Duodenal mucosa (tissue), 2 donors: Measurements from ENCODE around the gene PEX11B.

Source experiments
- H3K27ac ChIP-seq: one replicate; pipeline ENCODE4 v1.7.0; 2013; ENCODE audit warnings: low read depth, low read length
- H3K27me3 ChIP-seq, 2 donors: one replicate each; pipeline ENCODE4 v1.7.0; 2013; ENCODE audit warnings: low read length in 2 of 2, control low read depth in 1 of 2; ENCODE audit not compliant: insufficient read depth in 2 of 2, control insufficient read depth in 1 of 2
- H3K36me3 ChIP-seq, 2 donors: one replicate each; pipeline ENCODE4 v1.7.0; 2013; ENCODE audit warnings: low read length in 2 of 2, control low read depth in 1 of 2; ENCODE audit not compliant: insufficient read depth in 2 of 2, control insufficient read depth in 1 of 2
- H3K4me1 ChIP-seq, 2 donors: one replicate each; pipeline ENCODE4 v1.7.0; 2013; ENCODE audit warnings: low read length in 2 of 2, control low read depth in 1 of 2; ENCODE audit not compliant: insufficient read depth in 2 of 2, control insufficient read depth in 1 of 2
- H3K4me3 ChIP-seq, 2 donors: one replicate each; pipeline ENCODE4 v1.7.0; 2013; ENCODE audit warnings: low read length in 2 of 2, low read depth in 1 of 2
- H3K9ac ChIP-seq, 2 donors: one replicate each; pipeline ENCODE4 v1.7.0; 2013; ENCODE audit warnings: low read length in 2 of 2, low read depth in 1 of 2
- H3K9me3 ChIP-seq, 2 donors: one replicate each; pipeline ENCODE4 v1.7.0; 2013; ENCODE audit warnings: low read length in 2 of 2, control low read depth in 1 of 2; ENCODE audit not compliant: control insufficient read depth in 1 of 2

PEX11B gene

GRCh38 chr1:145892486-145893087 lies 25.9 kb downstream of the PEX11B start:
- Histone ChIP-seq H3K27me3 (no peaks in the 10 kb centered on the region), H3K27ac (peak overlapping the region; percentile 42), H3K9me3 (no peaks in the 10 kb centered on the region), H3K9ac (peak overlapping the region; percentile 20 to 48), H3K4me1 (peaks cover 24% of the 10 kb centered on the region in 2 donors), H3K4me3 (peak overlapping the region; percentile 14 to 25), H3K36me3 (no peaks in the 10 kb centered on the region)

- H3K27me3 ChIP-seq, result no peaks in the 10 kb centered on the region
- H3K36me3 ChIP-seq, result no peaks in the 10 kb centered on the region
- peak overlapping the region; percentile 20 to 48 for H3K9ac ChIP-seq
- no peaks in the 10 kb centered on the region for H3K9me3 ChIP-seq
- H3K4me3 ChIP-seq, result peak overlapping the region; percentile 14 to 25
- peak overlapping the region; percentile 42 for H3K27ac ChIP-seq
- peaks cover 24% of the 10 kb centered on the region in 2 donors for H3K4me1 ChIP-seq
Measured at GRCh38 chr1:145891587-145892485, 26.7 kb downstream of the PEX11B start.

DNA sequence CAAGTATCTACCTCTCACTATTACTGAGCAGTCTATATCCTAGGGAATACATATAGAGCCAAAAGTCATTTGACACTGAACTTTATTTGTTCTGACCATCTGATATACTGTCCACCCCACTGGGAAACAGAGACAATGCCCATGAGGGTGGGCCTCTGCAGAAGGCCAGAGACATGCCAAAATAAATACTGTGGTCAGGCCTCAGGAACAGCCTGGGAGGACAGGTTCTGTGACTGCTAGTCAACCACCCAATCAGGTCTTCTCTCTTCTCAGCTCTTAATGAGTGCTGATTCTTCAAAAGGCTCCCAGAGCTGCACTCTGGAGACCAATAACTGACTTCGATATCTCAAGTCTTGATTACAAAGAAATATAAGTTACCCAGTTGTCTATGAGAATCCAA lies 27.4 kb downstream of the PEX11B start:
- peak overlapping the region in 1 of 2 donors; percentile 20 for H3K9ac ChIP-seq
- H3K36me3 ChIP-seq, result no peaks in the 10 kb centered on the region
- no peak overlapping the region for H3K27ac ChIP-seq
- peak overlapping the region in 1 of 2 donors; percentile 25 for H3K4me3 ChIP-seq
- no peaks in the 10 kb centered on the region for H3K27me3 ChIP-seq
- peaks cover 24% of the 10 kb centered on the region in 2 donors for H3K4me1 ChIP-seq
- no peaks in the 10 kb centered on the region for H3K9me3 ChIP-seq

DNA sequence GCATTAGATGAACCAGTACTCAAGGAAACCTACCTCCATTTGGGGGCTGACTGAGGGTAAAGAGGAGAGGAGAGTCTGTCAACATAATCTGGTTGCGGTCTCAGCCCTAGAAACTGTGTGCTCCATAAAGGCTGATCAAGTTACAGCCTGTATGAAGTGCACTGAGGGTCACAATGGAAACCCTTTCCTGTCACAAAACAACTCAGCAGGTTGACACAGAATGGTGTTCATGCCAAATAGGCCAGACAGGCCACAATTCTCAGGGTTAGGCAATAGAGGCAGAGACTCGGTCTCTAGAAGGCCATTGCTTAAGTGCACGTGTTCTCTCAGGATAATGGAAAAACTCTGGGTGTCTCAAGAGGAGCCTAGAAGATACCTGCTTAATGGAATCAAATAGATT lies 28.8 kb downstream of the PEX11B start:
- Histone ChIP-seq H3K9ac (no peak overlapping the region), H3K4me3 (no peak overlapping the region), H3K27me3 (peaks cover 7 to 8% of the 10 kb centered on the region in 2 donors), H3K36me3 (no peaks in the 10 kb centered on the region), H3K27ac (no peak overlapping the region), H3K9me3 (no peaks in the 10 kb centered on the region), H3K4me1 (peaks cover 29 to 32% of the 10 kb centered on the region in 2 donors)

- H3K27me3 ChIP-seq, result peaks cover 10 to 18% of the 10 kb centered on the region in 2 donors
- no peak overlapping the region for H3K4me3 ChIP-seq
- H3K4me1 ChIP-seq, result peaks cover 25 to 29% of the 10 kb centered on the region in 2 donors
- H3K9ac ChIP-seq, result no peak overlapping the region
- H3K36me3 ChIP-seq, result no peaks in the 10 kb centered on the region
- H3K9me3 ChIP-seq, result no peaks in the 10 kb centered on the region
- H3K27ac ChIP-seq, result no peak overlapping the region
Measured at GRCh38 chr1:145887631-145888030, 30.9 kb downstream of the PEX11B start.

GRCh38 chr1:145886816-145887215 lies 31.7 kb downstream of the PEX11B start:
- H3K4me3 ChIP-seq, result no peak overlapping the region
- peaks cover 10 to 18% of the 10 kb centered on the region in 2 donors for H3K27me3 ChIP-seq
- no peak overlapping the region for H3K27ac ChIP-seq
- no peak overlapping the region for H3K9ac ChIP-seq
- no peaks in the 10 kb centered on the region for H3K9me3 ChIP-seq
- peaks cover 18 to 22% of the 10 kb centered on the region in 2 donors for H3K4me1 ChIP-seq
- no peaks in the 10 kb centered on the region for H3K36me3 ChIP-seq

DNA sequence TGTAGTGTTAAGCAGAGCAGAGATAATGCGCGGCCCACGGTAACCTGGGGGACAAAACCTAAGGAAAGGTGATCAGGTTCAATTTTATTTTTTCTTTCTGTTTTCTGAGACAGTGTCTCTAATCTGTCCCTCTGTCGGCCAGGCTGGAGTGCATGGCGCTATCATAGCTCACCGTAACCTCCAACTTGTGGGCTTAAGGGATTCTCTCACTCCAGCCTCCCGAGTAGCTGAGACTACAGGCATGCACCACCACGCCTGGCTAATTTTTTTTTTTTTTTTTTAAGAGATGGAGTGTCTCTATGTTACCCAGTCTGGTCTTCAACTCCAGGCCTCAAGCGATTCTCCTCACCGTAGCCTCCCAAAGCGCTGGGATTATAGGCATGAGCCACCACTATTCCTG lies 32.1 kb downstream of the PEX11B start:
- H3K9ac ChIP-seq, result no peak overlapping the region
- peak overlapping the region; percentile 76 to 81 for H3K4me3 ChIP-seq
- H3K27me3 ChIP-seq, result peaks cover 10 to 18% of the 10 kb centered on the region in 2 donors
- H3K4me1 ChIP-seq, result peaks cover 15 to 18% of the 10 kb centered on the region in 2 donors
- no peak overlapping the region for H3K27ac ChIP-seq
- no peaks in the 10 kb centered on the region for H3K36me3 ChIP-seq
- no peaks in the 10 kb centered on the region for H3K9me3 ChIP-seq

DNA sequence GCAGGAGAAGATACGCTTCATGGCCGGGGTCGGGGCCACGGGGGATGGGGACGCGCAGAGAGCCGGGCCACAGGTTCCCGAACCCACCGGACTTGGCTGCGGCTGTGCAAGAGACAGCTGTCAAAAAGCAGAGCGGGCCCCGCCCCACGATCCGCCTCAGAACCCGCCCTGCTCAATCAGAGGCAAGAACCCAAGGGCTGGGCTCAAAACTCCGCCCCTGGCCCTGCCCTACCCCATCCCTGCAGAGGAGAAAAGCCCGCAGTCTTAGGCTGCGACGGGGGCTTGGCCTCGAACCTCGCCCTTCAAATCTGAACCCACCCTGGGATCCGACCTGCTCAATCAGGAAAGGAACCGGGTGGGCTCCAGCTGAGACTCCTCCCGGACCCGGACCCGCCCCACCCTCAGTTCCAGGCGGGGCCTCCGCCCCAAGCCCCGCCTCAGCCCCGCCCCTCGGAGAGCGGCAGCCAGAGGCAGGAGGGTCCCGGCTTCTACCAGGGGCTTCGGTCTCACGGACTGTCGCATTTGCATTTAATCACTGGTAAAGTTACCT lies 32.7 kb downstream of the PEX11B start, which contains the start of gene ANKRD35:
ANKRD35 (minus strand) TSS at position 129 of the 550 bp plus-strand sequence; CDS start at position 21, 108 bp downstream.
- no peak within 1 kb of the TSS for H3K9ac ChIP-seq

GRCh38 chr1:145884675-145885074 lies 33.8 kb downstream of the PEX11B start:
- H3K9me3 ChIP-seq, result no peaks in the 10 kb centered on the region
- no peak overlapping the region for H3K4me3 ChIP-seq
- peaks cover 10 to 18% of the 10 kb centered on the region in 2 donors for H3K27me3 ChIP-seq
- no peak overlapping the region for H3K9ac ChIP-seq
- no peaks in the 10 kb centered on the region for H3K36me3 ChIP-seq
- peaks cover 5 to 7% of the 10 kb centered on the region in 2 donors for H3K4me1 ChIP-seq
- H3K27ac ChIP-seq, result no peak overlapping the region

More for the DNA sequence above, 32.7 kb downstream of the PEX11B start, which contains the start of gene ANKRD35:
- H3K27me3 ChIP-seq, result peaks cover 10 to 18% of the 10 kb centered on the region in 2 donors
- H3K4me3 ChIP-seq, result peak within 1 kb of the TSS; percentile 76 to 81
- H3K9me3 ChIP-seq, result no peaks in the 10 kb centered on the region
- H3K36me3 ChIP-seq, result no peaks in the 10 kb centered on the region
- no peak within 1 kb of the TSS for H3K27ac ChIP-seq
- H3K4me1 ChIP-seq, result peaks cover 9 to 12% of the 10 kb centered on the region in 2 donors

DNA sequence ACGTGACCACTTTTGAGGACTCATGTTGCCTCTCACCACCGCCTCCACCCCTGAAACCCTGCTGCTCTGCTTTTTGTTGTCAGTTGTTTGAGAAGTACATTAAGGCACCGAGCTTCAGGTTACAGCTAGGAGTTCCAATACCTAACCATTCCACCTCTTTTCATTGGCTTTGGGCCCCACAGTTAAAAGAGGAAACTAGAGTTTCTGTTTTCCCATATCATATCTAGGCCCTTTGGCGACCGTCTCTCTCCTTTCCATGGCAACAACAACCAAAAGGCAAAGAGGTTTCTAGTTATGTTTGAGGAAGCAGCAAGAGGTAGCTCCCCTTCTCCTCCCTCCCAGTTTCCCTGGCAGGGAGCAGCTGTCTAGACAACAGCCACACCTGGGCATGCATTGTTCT lies 38.7 kb downstream of the PEX11B start:
- H3K9ac ChIP-seq, result no peak overlapping the region
- no peak overlapping the region for H3K27ac ChIP-seq
- no peaks in the 10 kb centered on the region for H3K36me3 ChIP-seq
- H3K27me3 ChIP-seq, result peaks cover 2 to 12% of the 10 kb centered on the region in 2 donors
- no peaks in the 10 kb centered on the region for H3K9me3 ChIP-seq
- no peaks in the 10 kb centered on the region for H3K4me1 ChIP-seq
- no peak overlapping the region for H3K4me3 ChIP-seq
